Measurements from ENCODE around the gene MBD5.

GRCh38 chr2:148487439-148487838, 466.5 kb downstream of the MBD5 start:
- TF ChIP-seq EZH2 (IDR thresholded peaks at IDR 0.05; ENCODE audit: borderline replicate concordance, low read depth, low read length, severe bottlenecking) (no peak), CTCF (IDR thresholded peaks at IDR 0.05; ENCODE audit: borderline replicate concordance, extremely low read depth, low read length, poor library complexity, severe bottlenecking) (no peak)
